HepG2 (cell line): Measurements from ENCODE around the gene NPB. TPM values are rescaled to one million over a fixed set of nuclear protein-coding genes. Genes with fewer than 3 reads are reported as not detected.

Source experiments
- BCL6 ChIP-seq: IDR thresholded peaks from 2 replicates; pipeline ENCODE4 v1.6.1; 2016; ENCODE audit warnings: missing genetic modification reagents, missing compliant biosample characterization
- EEA1 ChIP-seq: sonication (generic); formaldehyde crosslinking; IDR thresholded peaks from 2 replicates; pipeline ENCODE4 v1.5.1; 2020; ENCODE audit warnings: mild to moderate bottlenecking, missing genetic modification reagents, borderline replicate concordance
- ETV6 ChIP-seq: sonication (generic); formaldehyde crosslinking; conservative IDR thresholded peaks from 2 replicates; pipeline ENCODE4 v1.4.0; 2020; ENCODE audit warnings: missing genetic modification reagents
- NKX3-1 ChIP-seq: sonication (generic); formaldehyde crosslinking; IDR thresholded peaks from 2 replicates; pipeline ENCODE4 v1.5.0; 2020; ENCODE audit warnings: missing genetic modification reagents
- SAFB2 ChIP-seq: sonication (generic); formaldehyde crosslinking; IDR thresholded peaks from 2 replicates; pipeline ENCODE4 v1.5.1; 2020; ENCODE audit warnings: missing genetic modification reagents, low read depth, mild to moderate bottlenecking, borderline replicate concordance
- ZBTB34 ChIP-seq: sonication (generic); formaldehyde crosslinking; IDR thresholded peaks from 2 replicates; pipeline ENCODE4 v1.8.0; 2022; ENCODE audit warnings: mild to moderate bottlenecking, missing genetic modification reagents
- ZEB1 ChIP-seq: IDR thresholded peaks from 2 replicates; pipeline ENCODE4 v1.6.1; 2012; ENCODE audit warnings: mild to moderate bottlenecking, low read depth, inconsistent platforms; ENCODE audit not compliant: insufficient replicate concordance
- ZMYM3 ChIP-seq: sonication (generic); formaldehyde crosslinking; IDR thresholded peaks from 2 replicates; pipeline ENCODE4 v1.5.1; 2020; ENCODE audit warnings: mild to moderate bottlenecking, missing genetic modification reagents
- ZNF44 ChIP-seq: sonication (generic); formaldehyde crosslinking; IDR thresholded peaks from 2 replicates; pipeline ENCODE4 v1.5.1; 2020; ENCODE audit warnings: mild to moderate bottlenecking, missing genetic modification reagents
- ZNF547 ChIP-seq: sonication (generic); formaldehyde crosslinking; IDR thresholded peaks from 2 replicates; pipeline ENCODE4 v1.5.1; 2020; ENCODE audit warnings: mild to moderate bottlenecking, missing genetic modification reagents
- ZNF558 ChIP-seq: sonication (generic); formaldehyde crosslinking; IDR thresholded peaks from 2 replicates; pipeline ENCODE4 v1.9.0; 2022; ENCODE audit warnings: mild to moderate bottlenecking, missing genetic modification reagents, borderline replicate concordance
- polyA plus RNA-seq, 8 experiments: library from polyadenylated mRNA; depleted of rRNA in 3 of 8; stranded (reverse) in 7 of 8; unstranded in 1 of 8; fragments of >200 nt; fragmentation: Illumina TruSeq in 4 of 8; extraction: Trizol in 4 of 8; gene quantifications; 2 replicates each; pipeline versions ENCODE4 v1.2.1 to v1.2.3, GENCODE V29; 2011 to 2016; ENCODE audit warnings: low read depth in 4 of 8, missing spikeins in 1 of 8, mixed read lengths in 1 of 8; ENCODE audit not compliant: insufficient read depth in 1 of 8
- total RNA-seq, 5 experiments: library from RNA; depleted of rRNA; stranded (reverse); fragments of >200 nt; fragmentation: Illumina TruSeq; extraction: Trizol; gene quantifications; 2 replicates each; pipeline ENCODE4 v1.2.3, GENCODE V29; 2016; ENCODE audit warnings: low read depth in 1 of 5
- TF ChIP-seq, protein P1 (sequence below): sonication (generic); formaldehyde crosslinking; IDR thresholded peaks from 2 replicates; pipeline ENCODE4 v1.9.0; 2021; ENCODE audit warnings: missing genetic modification reagents, borderline replicate concordance
- TF ChIP-seq, protein P2 (sequence below): sonication (generic); formaldehyde crosslinking; IDR thresholded peaks from 2 replicates; pipeline ENCODE4 v1.8.0; 2022; ENCODE audit warnings: mild to moderate bottlenecking, missing genetic modification reagents, moderate library complexity
- TF ChIP-seq, protein P3 (sequence below): sonication (generic); formaldehyde crosslinking; IDR thresholded peaks from 2 replicates; pipeline ENCODE4 v1.5.1; 2020; ENCODE audit warnings: mild to moderate bottlenecking, moderate library complexity, missing genetic modification reagents
- TF ChIP-seq, protein P4 (sequence below): sonication (generic); formaldehyde crosslinking; IDR thresholded peaks from 2 replicates; pipeline ENCODE4 v1.5.0; 2020; ENCODE audit warnings: missing genetic modification reagents, mild to moderate bottlenecking, borderline replicate concordance

NPB gene
- total and polyA plus RNA-seq, 2 of the 13 experiments (the other 11 are each of a cell fraction or from before 2014, with no cell fraction given) = 0.11 to 0.93 TPM

DNA sequence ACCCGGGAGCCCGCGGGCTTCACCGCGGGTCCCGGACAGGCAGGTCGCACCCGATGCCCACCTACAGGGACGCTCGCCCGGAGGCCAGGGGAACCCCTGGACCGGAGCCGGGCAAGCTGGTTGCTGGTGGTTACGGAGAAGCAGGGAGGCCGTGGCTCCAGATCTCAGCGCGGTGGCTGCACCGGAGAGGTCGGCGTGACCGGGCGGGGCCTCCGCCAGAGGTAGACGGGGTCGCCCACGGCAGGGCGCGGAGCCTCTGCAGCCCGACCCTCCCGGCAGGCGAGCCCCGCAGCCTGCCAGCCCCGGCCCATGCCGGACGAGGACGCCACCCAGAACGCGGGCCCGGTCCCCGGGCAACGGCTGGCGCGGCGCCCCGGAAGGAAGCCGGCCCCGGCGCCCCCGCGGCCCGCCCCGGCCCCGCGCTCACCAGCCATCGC, 8.8 kb downstream of the NPB start (continued):
- no peak for TF ChIP-seq ZMYM3 (CRISPR knock-in tag)
- 0 out of 2 replicates have a peak, but pooled peaks have one; percentile 5 for TF ChIP-seq SAFB2 (CRISPR knock-in tag)
- TF ChIP-seq NKX3-1 (CRISPR knock-in tag) = 0 out of 2 replicates have a peak, but pooled peaks have one; percentile 8
- 0 out of 2 replicates have a peak, but pooled peaks have one; percentile 23 for TF ChIP-seq EEA1 (CRISPR knock-in tag)
- TF ChIP-seq ETV6 = 0 out of 2 replicates have a peak, but pooled peaks have one; percentile 37
- TF ChIP-seq ZNF558 = peak; percentile 56; the same call in 1 of the 2 replicates
- TF ChIP-seq ZNF547 (CRISPR knock-in tag) = peak; percentile 41; the same call in 1 of the 2 replicates
- TF ChIP-seq BCL6 (CRISPR knock-in tag) = no peak
- TF ChIP-seq, protein P1, sequence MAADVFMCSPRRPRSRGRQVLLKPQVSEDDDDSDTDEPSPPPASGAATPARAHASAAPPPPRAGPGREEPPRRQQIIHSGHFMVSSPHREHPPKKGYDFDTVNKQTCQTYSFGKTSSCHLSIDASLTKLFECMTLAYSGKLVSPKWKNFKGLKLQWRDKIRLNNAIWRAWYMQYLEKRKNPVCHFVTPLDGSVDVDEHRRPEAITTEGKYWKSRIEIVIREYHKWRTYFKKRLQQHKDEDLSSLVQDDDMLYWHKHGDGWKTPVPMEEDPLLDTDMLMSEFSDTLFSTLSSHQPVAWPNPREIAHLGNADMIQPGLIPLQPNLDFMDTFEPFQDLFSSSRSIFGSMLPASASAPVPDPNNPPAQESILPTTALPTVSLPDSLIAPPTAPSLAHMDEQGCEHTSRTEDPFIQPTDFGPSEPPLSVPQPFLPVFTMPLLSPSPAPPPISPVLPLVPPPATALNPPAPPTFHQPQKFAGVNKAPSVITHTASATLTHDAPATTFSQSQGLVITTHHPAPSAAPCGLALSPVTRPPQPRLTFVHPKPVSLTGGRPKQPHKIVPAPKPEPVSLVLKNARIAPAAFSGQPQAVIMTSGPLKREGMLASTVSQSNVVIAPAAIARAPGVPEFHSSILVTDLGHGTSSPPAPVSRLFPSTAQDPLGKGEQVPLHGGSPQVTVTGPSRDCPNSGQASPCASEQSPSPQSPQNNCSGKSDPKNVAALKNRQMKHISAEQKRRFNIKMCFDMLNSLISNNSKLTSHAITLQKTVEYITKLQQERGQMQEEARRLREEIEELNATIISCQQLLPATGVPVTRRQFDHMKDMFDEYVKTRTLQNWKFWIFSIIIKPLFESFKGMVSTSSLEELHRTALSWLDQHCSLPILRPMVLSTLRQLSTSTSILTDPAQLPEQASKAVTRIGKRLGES (CRISPR knock-in tag) = 0 out of 2 replicates have a peak, but pooled peaks have one; percentile 1
- TF ChIP-seq ZEB1 = peak; percentile 19
- TF ChIP-seq, protein P2, sequence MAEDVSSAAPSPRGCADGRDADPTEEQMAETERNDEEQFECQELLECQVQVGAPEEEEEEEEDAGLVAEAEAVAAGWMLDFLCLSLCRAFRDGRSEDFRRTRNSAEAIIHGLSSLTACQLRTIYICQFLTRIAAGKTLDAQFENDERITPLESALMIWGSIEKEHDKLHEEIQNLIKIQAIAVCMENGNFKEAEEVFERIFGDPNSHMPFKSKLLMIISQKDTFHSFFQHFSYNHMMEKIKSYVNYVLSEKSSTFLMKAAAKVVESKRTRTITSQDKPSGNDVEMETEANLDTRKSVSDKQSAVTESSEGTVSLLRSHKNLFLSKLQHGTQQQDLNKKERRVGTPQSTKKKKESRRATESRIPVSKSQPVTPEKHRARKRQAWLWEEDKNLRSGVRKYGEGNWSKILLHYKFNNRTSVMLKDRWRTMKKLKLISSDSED = 0 out of 2 replicates have a peak, but pooled peaks have one; percentile 83
- TF ChIP-seq, protein P3, sequence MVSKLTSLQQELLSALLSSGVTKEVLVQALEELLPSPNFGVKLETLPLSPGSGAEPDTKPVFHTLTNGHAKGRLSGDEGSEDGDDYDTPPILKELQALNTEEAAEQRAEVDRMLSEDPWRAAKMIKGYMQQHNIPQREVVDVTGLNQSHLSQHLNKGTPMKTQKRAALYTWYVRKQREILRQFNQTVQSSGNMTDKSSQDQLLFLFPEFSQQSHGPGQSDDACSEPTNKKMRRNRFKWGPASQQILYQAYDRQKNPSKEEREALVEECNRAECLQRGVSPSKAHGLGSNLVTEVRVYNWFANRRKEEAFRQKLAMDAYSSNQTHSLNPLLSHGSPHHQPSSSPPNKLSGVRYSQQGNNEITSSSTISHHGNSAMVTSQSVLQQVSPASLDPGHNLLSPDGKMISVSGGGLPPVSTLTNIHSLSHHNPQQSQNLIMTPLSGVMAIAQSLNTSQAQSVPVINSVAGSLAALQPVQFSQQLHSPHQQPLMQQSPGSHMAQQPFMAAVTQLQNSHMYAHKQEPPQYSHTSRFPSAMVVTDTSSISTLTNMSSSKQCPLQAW (CRISPR knock-in tag) = no peak
- TF ChIP-seq, protein P4, sequence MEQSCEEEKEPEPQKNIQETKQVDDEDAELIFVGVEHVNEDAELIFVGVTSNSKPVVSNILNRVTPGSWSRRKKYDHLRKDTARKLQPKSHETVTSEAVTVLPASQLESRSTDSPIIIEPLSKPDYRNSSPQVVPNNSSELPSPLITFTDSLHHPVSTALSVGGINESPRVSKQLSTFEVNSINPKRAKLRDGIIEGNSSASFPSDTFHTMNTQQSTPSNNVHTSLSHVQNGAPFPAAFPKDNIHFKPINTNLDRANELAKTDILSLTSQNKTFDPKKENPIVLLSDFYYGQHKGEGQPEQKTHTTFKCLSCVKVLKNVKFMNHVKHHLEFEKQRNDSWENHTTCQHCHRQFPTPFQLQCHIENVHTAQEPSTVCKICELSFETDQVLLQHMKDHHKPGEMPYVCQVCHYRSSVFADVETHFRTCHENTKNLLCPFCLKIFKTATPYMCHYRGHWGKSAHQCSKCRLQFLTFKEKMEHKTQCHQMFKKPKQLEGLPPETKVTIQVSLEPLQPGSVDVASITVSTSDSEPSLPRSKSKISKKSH (CRISPR knock-in tag) = no peak
- TF ChIP-seq ZBTB34 (CRISPR knock-in tag) = no peak
- no peak for TF ChIP-seq ZNF44 (CRISPR knock-in tag)
